Skeletal muscle tissue (tissue), 4 donors: ENCODE data around the gene FANCM. TPM values are rescaled to one million over a fixed set of nuclear protein-coding genes. Genes with fewer than 3 reads are reported as not detected.

Source experiments
- H3K27ac ChIP-seq: one replicate; pipeline ENCODE4 v1.7.0; 2013; ENCODE audit warnings: mild to moderate bottlenecking, low read depth, low read length, inconsistent platforms
- H3K27me3 ChIP-seq, 3 donors: one replicate each; pipeline ENCODE4 v1.7.0; 2013; ENCODE audit warnings: low read length in 3 of 3; ENCODE audit not compliant: control insufficient read depth in 3 of 3, insufficient read depth in 3 of 3
- H3K36me3 ChIP-seq, 3 donors: one replicate each; pipeline ENCODE4 v1.7.0; 2013; ENCODE audit warnings: low read length in 3 of 3; ENCODE audit not compliant: control insufficient read depth in 3 of 3, insufficient read depth in 3 of 3
- H3K4me1 ChIP-seq, 3 donors: one replicate each; pipeline ENCODE4 v1.7.0; 2013; ENCODE audit warnings: low read length in 3 of 3, mild to moderate bottlenecking in 3 of 3; ENCODE audit not compliant: control insufficient read depth in 3 of 3, insufficient read depth in 3 of 3
- H3K4me3 ChIP-seq, 3 donors: one replicate each; pipeline ENCODE4 v1.7.0; 2013; ENCODE audit warnings: low read length in 3 of 3
- H3K9ac ChIP-seq, 3 donors: one replicate each; pipeline ENCODE4 v1.7.0; 2013; ENCODE audit warnings: low read length in 3 of 3, mild to moderate bottlenecking in 3 of 3, moderate library complexity in 2 of 3, low read depth in 1 of 3
- H3K9me3 ChIP-seq, 3 donors: one replicate each; pipeline ENCODE4 v1.7.0; 2013; ENCODE audit warnings: low read length in 3 of 3; ENCODE audit not compliant: control insufficient read depth in 3 of 3
- total RNA-seq: library from RNA; depleted of rRNA; stranded (reverse); fragments of >200 nt; gene quantifications from one replicate; pipeline ENCODE4 v1.2.3, GENCODE V29; 2014
- donor health status: Osteomylitis.

The FANCM gene
- total RNA-seq: 7.3 TPM

GRCh38 chr14:45135659-45136395, at the start of gene FANCM:
TSS of gene FANCM (plus strand) at chr14:45135930. CDS start at chr14:45136032, 102 bp downstream.
- Histone ChIP-seq H3K27ac (peak within 1 kb of the TSS; percentile 88), H3K4me1 (peaks cover 16 to 22% (median 20%) of the 10 kb centered on the region in 3 donors), H3K9me3 (no peaks in the 10 kb centered on the region), H3K36me3 (no peaks in the 10 kb centered on the region), H3K27me3 (no peaks in the 10 kb centered on the region), H3K9ac (peak within 1 kb of the TSS; percentile 87 to 94 (median 90)), H3K4me3 (peak within 1 kb of the TSS; percentile 88 to 97 (median 97))

- no peaks in the 10 kb centered on the region for H3K36me3 ChIP-seq
- H3K27ac ChIP-seq: no peak overlapping the region
- H3K9me3 ChIP-seq: no peaks in the 10 kb centered on the region
- no peak overlapping the region for H3K9ac ChIP-seq
- H3K4me1 ChIP-seq: peaks cover 12 to 30% (median 21%) of the 10 kb centered on the region in 3 donors
- H3K4me3 ChIP-seq: no peak overlapping the region
- no peaks in the 10 kb centered on the region for H3K27me3 ChIP-seq
Observed at GRCh38 chr14:45089813-45090212, 45.9 kb upstream of the FANCM start.

GRCh38 chr14:45091710-45092109, 44.0 kb upstream of the FANCM start:
- Histone ChIP-seq H3K4me1 (peaks cover 3 to 19% (median 4%) of the 10 kb centered on the region in 3 donors), H3K36me3 (peaks cover 6 to 8% (median 8%) of the 10 kb centered on the region in 3 donors), H3K9me3 (no peaks in the 10 kb centered on the region)

GRCh38 chr14:45094275-45094674, 41.5 kb upstream of the FANCM start:
- Histone ChIP-seq H3K27me3 (no peaks in the 10 kb centered on the region), H3K4me1 (peaks cover 3 to 6% (median 4%) of the 10 kb centered on the region in 3 donors), H3K9ac (no peak overlapping the region), H3K27ac (no peak overlapping the region), H3K9me3 (no peaks in the 10 kb centered on the region), H3K4me3 (no peak overlapping the region), H3K36me3 (peaks cover 9 to 24% (median 21%) of the 10 kb centered on the region in 3 donors)

More at GRCh38 chr14:45091710-45092109, 44.0 kb upstream of the FANCM start:
- Histone ChIP-seq H3K27me3 (no peaks in the 10 kb centered on the region), H3K4me3 (no peak overlapping the region), H3K9ac (no peak overlapping the region), H3K27ac (no peak overlapping the region)

- Histone ChIP-seq H3K9ac (no peak overlapping the region), H3K9me3 (no peaks in the 10 kb centered on the region), H3K4me1 (peaks cover 0 to 3% (median 0%) of the 10 kb centered on the region in 3 donors), H3K27me3 (no peaks in the 10 kb centered on the region), H3K27ac (no peak overlapping the region), H3K36me3 (peaks cover 9 to 27% (median 23%) of the 10 kb centered on the region in 3 donors), H3K4me3 (no peak overlapping the region)
Observed at GRCh38 chr14:45095143-45095542, 40.6 kb upstream of the FANCM start.

GRCh38 chr14:45096218-45096617, 39.5 kb upstream of the FANCM start:
- H3K4me1 ChIP-seq: no peaks in the 10 kb centered on the region
- no peak overlapping the region for H3K9ac ChIP-seq
- no peak overlapping the region for H3K27ac ChIP-seq
- H3K4me3 ChIP-seq: no peak overlapping the region
- peaks cover 9 to 34% (median 27%) of the 10 kb centered on the region in 3 donors for H3K36me3 ChIP-seq
- no peaks in the 10 kb centered on the region for H3K9me3 ChIP-seq
- no peaks in the 10 kb centered on the region for H3K27me3 ChIP-seq

- Histone ChIP-seq H3K27me3 (no peaks in the 10 kb centered on the region), H3K9ac (no peak overlapping the region), H3K4me3 (no peak overlapping the region), H3K27ac (no peak overlapping the region), H3K4me1 (no peaks in the 10 kb centered on the region), H3K9me3 (no peaks in the 10 kb centered on the region), H3K36me3 (peaks cover 3 to 41% (median 27%) of the 10 kb centered on the region in 3 donors)
Observed at GRCh38 chr14:45103806-45104205, 31.9 kb upstream of the FANCM start.

- Histone ChIP-seq H3K4me1 (no peaks in the 10 kb centered on the region), H3K9me3 (no peaks in the 10 kb centered on the region), H3K36me3 (peaks cover 3 to 46% (median 30%) of the 10 kb centered on the region in 3 donors), H3K27me3 (no peaks in the 10 kb centered on the region), H3K4me3 (no peak overlapping the region), H3K27ac (no peak overlapping the region), H3K9ac (peak overlapping the region in 1 of 3 donors; percentile 7)
Observed at GRCh38 chr14:45104561-45104960, 31.2 kb upstream of the FANCM start.

- Histone ChIP-seq H3K36me3 (peaks cover 19 to 55% (median 51%) of the 10 kb centered on the region in 3 donors), H3K4me1 (peaks cover 0 to 8% (median 0%) of the 10 kb centered on the region in 3 donors), H3K9me3 (no peaks in the 10 kb centered on the region), H3K27me3 (no peaks in the 10 kb centered on the region), H3K27ac (no peak overlapping the region), H3K9ac (no peak overlapping the region), H3K4me3 (no peak overlapping the region)
Observed at GRCh38 chr14:45112896-45113781, 22.6 kb upstream of the FANCM start.
